Sigmoid colon (tissue), 7 donors: ENCODE measurements around the gene VPS54. TPM values are rescaled to one million over a fixed set of nuclear protein-coding genes. Genes with fewer than 3 reads are reported as not detected.

Experiments used
- DNase-seq: peaks from one replicate; pipeline ENCODE4 v3.0.0-alpha.2; 2019
- H3K27ac ChIP-seq, 4 donors: fragments of 200-600 bp; sonication (generic); one replicate each; pipeline ENCODE4 v1.5.1; 2016 to 2019; ENCODE audit warnings: mild to moderate bottlenecking in 1 of 4
- H3K27me3 ChIP-seq, 3 donors: fragments of 200-600 bp; sonication (generic); one replicate each; pipeline ENCODE4 v1.5.1; 2019; ENCODE audit warnings: mild to moderate bottlenecking in 1 of 3
- H3K36me3 ChIP-seq, 4 donors: fragments of 200-600 bp; sonication (generic); one replicate each; pipeline ENCODE4 v1.5.1; 2016 to 2019
- H3K4me1 ChIP-seq, 4 donors: fragments of 200-600 bp; sonication (generic); one replicate each; pipeline ENCODE4 v1.5.1; 2017 to 2019
- H3K4me3 ChIP-seq, 4 donors: fragments of 200-600 bp; sonication (generic); one replicate each; pipeline ENCODE4 v1.5.1; 2017 to 2019; ENCODE audit warnings: mild to moderate bottlenecking in 2 of 4, moderate library complexity in 1 of 4
- H3K9me3 ChIP-seq, 4 donors: fragments of 200-600 bp in 3 of 4; sonication (generic) in 3 of 4; one replicate each; pipeline versions ENCODE4 v1.5.1 to v1.6.1; 2013 to 2019
- CTCF ChIP-seq, 4 experiments: fragments of 450-650 bp in 3 of 4; fragments of 200-600 bp in 1 of 4; IDR thresholded peaks; one replicate each; pipeline ENCODE4 v1.5.1; 2016 to 2019; ENCODE audit warnings: antibody characterized with exemption in 4 of 4, mild to moderate bottlenecking in 3 of 4, moderate library complexity in 2 of 4
- EP300 ChIP-seq, 4 donors: sonication (generic); formaldehyde crosslinking; IDR thresholded peaks; one replicate each; pipeline ENCODE4 v1.6.1; 2017; ENCODE audit warnings: antibody characterized with exemption in 4 of 4
- POLR2A ChIP-seq, 2 donors: fragments of 450-650 bp; IDR thresholded peaks; one replicate each; pipeline ENCODE4 v1.6.1; 2016; ENCODE audit warnings: antibody characterized with exemption in 2 of 2, mild to moderate bottlenecking in 2 of 2, moderate library complexity in 2 of 2
- POLR2AphosphoS5 ChIP-seq, 4 donors: sonication (generic); formaldehyde crosslinking; IDR thresholded peaks; one replicate each; pipeline ENCODE4 v1.6.1; 2017; ENCODE audit warnings: antibody characterized with exemption in 4 of 4
- WGBS, 2 donors: extraction: QIAGEN DNeasy Blood & Tissue Kit; methylation state at CpG; one replicate each; pipeline ENCODE4 v1.1.7; 2013; 5-methylcytosine and 5-hydroxymethylcytosine counted together
- intact Hi-C: fragments of 100-400 bp; cut with DNase I; formaldehyde crosslinking; loops from one replicate; pipeline ENCODE4 v1.15.1; 2023
- polyA plus RNA-seq, 3 donors: library from polyadenylated mRNA; stranded (reverse); fragments of 200-250 nt; gene quantifications; one replicate each; pipeline ENCODE4 v1.2.3, GENCODE V29; 2013
- small RNA-seq, 3 donors: library from RNA; depleted of rRNA; stranded (forward); fragments of <200 nt; gene quantifications; one replicate each; pipeline ENCODE3, GENCODE V24; 2016
- total RNA-seq, 4 donors: library from RNA; depleted of rRNA; stranded (reverse); fragments of >200 nt; gene quantifications; one replicate each; pipeline ENCODE4 v1.1.0, GENCODE V29; 2016
- donor health status: healthy with polysubstance abuse.
- donor health status: Bipolar disorder and iron deficiency.
- donor health status: healthy.

The VPS54 gene
- total and polyA plus RNA-seq, 7 donors = 9.7 to 27.5 (median 24.9) TPM

DNA sequence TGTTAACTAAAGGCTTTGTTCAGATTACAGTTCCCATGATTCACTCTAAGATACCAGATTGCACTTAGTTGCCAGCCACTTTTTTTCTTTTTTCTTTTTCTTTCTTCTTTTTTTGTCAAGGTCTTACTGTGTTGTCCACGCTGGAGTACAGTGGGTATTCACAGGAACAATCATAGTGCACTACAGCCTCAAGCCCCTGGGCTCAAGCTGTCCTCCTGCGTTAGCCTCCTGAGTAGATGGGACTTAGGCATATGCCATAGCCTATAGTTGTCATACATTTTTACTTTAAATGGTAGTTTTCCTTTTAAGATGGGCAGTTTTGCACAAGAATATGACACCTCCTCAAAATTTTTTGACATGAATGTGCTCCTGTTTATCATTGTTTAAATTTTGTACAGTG, 175.4 kb downstream of the VPS54 start:
- Histone ChIP-seq H3K4me1 (peaks cover 0 to 62% (median 29%) of the 10 kb centered on the region in 4 donors), H3K27ac (no peak overlapping the region), H3K9me3 (no peaks in the 10 kb centered on the region), H3K36me3 (no peaks in the 10 kb centered on the region), H3K4me3 (no peak overlapping the region), H3K27me3 (no peaks in the 10 kb centered on the region)
- no peak for DNase-seq
- intact Hi-C loops = loop anchor here (5.0 kb wide), 4 partner anchors 44 to 256 kb away; partner anchors contain the start of genes MDH1, VPS54 and WDPCP
- 85 to 88% methylated on average over 2 of the region's 2 CpGs for WGBS, 2 donors
- TF ChIP-seq CTCF (IDR thresholded peaks at IDR 0.05) = no peak
- TF ChIP-seq POLR2AphosphoS5 (IDR thresholded peaks at IDR 0.05) = no peak
- no peak for TF ChIP-seq POLR2A (IDR thresholded peaks at IDR 0.05)
- no peak for TF ChIP-seq EP300 (IDR thresholded peaks at IDR 0.05)

DNA sequence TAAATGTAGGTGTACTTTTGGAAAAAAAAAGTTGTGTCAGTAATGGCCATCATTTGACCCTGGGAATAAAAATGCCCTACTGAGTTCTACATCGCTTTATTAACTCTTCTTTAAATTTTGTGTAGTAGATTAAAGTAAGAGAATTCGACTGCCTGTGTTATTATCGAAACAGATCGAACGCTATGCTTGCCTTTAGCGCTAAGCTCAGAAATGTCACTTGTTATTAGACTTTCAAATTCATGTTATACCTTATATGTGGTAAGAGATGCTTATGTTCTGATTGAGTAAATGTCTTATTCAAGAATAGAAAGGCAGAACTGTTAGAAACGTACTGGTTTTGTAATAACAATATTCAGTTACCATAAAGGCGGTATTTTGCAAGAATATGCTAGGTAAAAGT, 176.1 kb downstream of the VPS54 start:
- peak overlapping the region; percentile 93 to 100 (median 98) for H3K27ac ChIP-seq
- WGBS, 2 donors = 68 to 71% methylated on average over 8 of the region's 8 CpGs

GRCh38 chr2:63842149-63843061, 176.8 kb downstream of the VPS54 start:
- H3K4me1 ChIP-seq = peaks cover 0 to 61% (median 25%) of the 10 kb centered on the region in 4 donors
- TF ChIP-seq POLR2A (IDR thresholded peaks at IDR 0.05) = peak; percentile 51
- TF ChIP-seq POLR2AphosphoS5 (IDR thresholded peaks at IDR 0.05) = peak; percentile 56 to 83 (median 73)
- TF ChIP-seq EP300 (IDR thresholded peaks at IDR 0.05) = no peak
- TF ChIP-seq CTCF (IDR thresholded peaks at IDR 0.05) = peak in 2 of 4 experiments; percentile 6 to 8

More for the DNA sequence above, 176.1 kb downstream of the VPS54 start:
- no peaks in the 10 kb centered on the region for H3K27me3 ChIP-seq
- H3K4me1 ChIP-seq = peaks cover 0 to 61% (median 25%) of the 10 kb centered on the region in 4 donors
- H3K4me3 ChIP-seq = peak overlapping the region; percentile 81 to 97 (median 95)
- H3K36me3 ChIP-seq = no peaks in the 10 kb centered on the region
- H3K9me3 ChIP-seq = no peaks in the 10 kb centered on the region
- intact Hi-C loops = loop anchor here (5.0 kb wide), 4 partner anchors 44 to 256 kb away; partner anchors contain the start of genes MDH1, VPS54 and WDPCP
- no peak for DNase-seq
- no peak for TF ChIP-seq CTCF (IDR thresholded peaks at IDR 0.05)
- no peak for TF ChIP-seq POLR2AphosphoS5 (IDR thresholded peaks at IDR 0.05)
- TF ChIP-seq POLR2A (IDR thresholded peaks at IDR 0.05) = no peak

More at GRCh38 chr2:63842149-63843061, 176.8 kb downstream of the VPS54 start:
- H3K27me3 ChIP-seq = no peaks in the 10 kb centered on the region
- no peaks in the 10 kb centered on the region for H3K36me3 ChIP-seq
- peak overlapping the region; percentile 81 to 97 (median 95) for H3K4me3 ChIP-seq
- 1 to 3% methylated on average over 24 of the region's 24 CpGs for WGBS, 2 donors
- peak; percentile 80 for DNase-seq
- intact Hi-C loops = loop anchor here (5.0 kb wide), 4 partner anchors 45 to 255 kb away; partner anchors contain the start of genes MDH1, VPS54 and WDPCP
- H3K27ac ChIP-seq = peak overlapping the region; percentile 93 to 100 (median 98)
- H3K9me3 ChIP-seq = no peaks in the 10 kb centered on the region

Small RNAs within 50 kb of the gene (small RNA-seq; reads per million reads assigned to genes)
- 0 reads per million in 3 donors for gene RF01293

Other genes starting within 250 kb of the VPS54 start
- gene UGP2, start 177.5 kb downstream of the VPS54 start, total RNA-seq = 100 to 1,000 TPM; 132 to 196 (median 149) TPM
- gene UGP2, start 177.5 kb downstream of the VPS54 start, polyA plus RNA-seq = 100 to 1,000 TPM; 195 to 809 (median 459) TPM
- gene PELI1, start 125.0 kb upstream of the VPS54 start, total RNA-seq = 10 to 100 TPM; 22.0 to 30.8 (median 24.9) TPM
- 10 to 100 TPM; 18.6 to 30.5 (median 21.5) TPM for gene PELI1, start 125.0 kb upstream of the VPS54 start, polyA plus RNA-seq